Measurements from ENCODE around the gene ZNF33A. TPM values are rescaled to one million over a fixed set of nuclear protein-coding genes. Genes with fewer than 3 reads are reported as not detected.
"Not testable (repeated sequence)": the region's sequence is repeated elsewhere in the genome, so short reads cannot be mapped to it uniquely, and the experiment has no call there.

The ZNF33A gene
- total RNA-seq, 3 donors from 2014 or later: 25.4 to 73.6 (median 34.7) TPM

GRCh38 chr10:38043516-38043915, 33.0 kb downstream of the ZNF33A start:
- H3K36me3 ChIP-seq: no peaks in the 10 kb centered on the region

DNA sequence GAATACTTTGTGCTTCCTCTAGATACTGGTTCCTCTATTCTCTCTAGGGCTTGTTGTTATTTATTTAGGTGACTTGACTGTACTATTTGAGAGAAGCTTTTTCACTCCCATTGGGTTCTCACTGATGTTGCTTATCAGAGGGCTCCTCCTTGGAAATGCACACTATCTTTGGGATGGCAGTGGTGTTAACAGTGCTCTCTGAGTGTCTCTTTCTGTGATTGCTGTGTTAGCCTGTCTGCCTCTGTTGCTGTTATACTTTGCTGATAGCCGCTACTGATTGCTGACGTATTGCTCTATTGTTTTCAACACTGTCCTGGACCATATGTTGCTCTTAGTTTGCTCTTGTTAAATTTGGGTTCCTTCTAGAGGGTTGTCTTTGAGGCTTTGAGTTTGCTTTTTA, 34.7 kb downstream of the ZNF33A start:
- Histone ChIP-seq H3K4me3 (no peak overlapping the region), H3K27me3 (no peaks in the 10 kb centered on the region), H3K4me1 (no peaks in the 10 kb centered on the region), H3K9me3 (no peaks in the 10 kb centered on the region), H3K27ac (no peak overlapping the region), H3K36me3 (no peaks in the 10 kb centered on the region)
- DNase-seq (ENCODE audit: low spot score in 2 of 2): no peak
- intact Hi-C loops (cut with DNase I; ENCODE audit: low total_unique reads): no loop called here
- TF ChIP-seq POLR2AphosphoS5 (IDR thresholded peaks at IDR 0.05): no peak
- TF ChIP-seq POLR2A (IDR thresholded peaks at IDR 0.05): no peak
- no peak for TF ChIP-seq CTCF (IDR thresholded peaks at IDR 0.05)

More at GRCh38 chr10:38043516-38043915, 33.0 kb downstream of the ZNF33A start:
- DNase-seq (ENCODE audit: low spot score in 2 of 2): no peak
- H3K9me3 ChIP-seq: no peaks in the 10 kb centered on the region
- H3K27ac ChIP-seq: no peak overlapping the region
- intact Hi-C loops (cut with DNase I; ENCODE audit: low total_unique reads): no loop called here
- H3K4me1 ChIP-seq: no peaks in the 10 kb centered on the region
- no peak overlapping the region for H3K4me3 ChIP-seq
- no peaks in the 10 kb centered on the region for H3K27me3 ChIP-seq
- TF ChIP-seq CTCF (IDR thresholded peaks at IDR 0.05) (no peak), POLR2AphosphoS5 (IDR thresholded peaks at IDR 0.05) (no peak), POLR2A (IDR thresholded peaks at IDR 0.05) (no peak)

- H3K9me3 ChIP-seq: no peaks in the 10 kb centered on the region
- no peak for DNase-seq (ENCODE audit: low spot score in 2 of 2)
- intact Hi-C loops (cut with DNase I; ENCODE audit: low total_unique reads): no loop called here
- TF ChIP-seq POLR2A (IDR thresholded peaks at IDR 0.05) (no peak), POLR2AphosphoS5 (IDR thresholded peaks at IDR 0.05) (no peak), CTCF (IDR thresholded peaks at IDR 0.05) (no peak)
- no peak overlapping the region for H3K27ac ChIP-seq
- H3K4me1 ChIP-seq: no peaks in the 10 kb centered on the region
- H3K27me3 ChIP-seq: no peaks in the 10 kb centered on the region
- no peak overlapping the region for H3K4me3 ChIP-seq
- no peaks in the 10 kb centered on the region for H3K36me3 ChIP-seq
Observed at GRCh38 chr10:38047666-38048065, 37.2 kb downstream of the ZNF33A start.

- H3K4me3 ChIP-seq: no peak overlapping the region
- no peak for TF ChIP-seq POLR2A (IDR thresholded peaks at IDR 0.05)
- TF ChIP-seq CTCF (IDR thresholded peaks at IDR 0.05): no peak
- no peak for TF ChIP-seq POLR2AphosphoS5 (IDR thresholded peaks at IDR 0.05)
- DNase-seq (ENCODE audit: low spot score in 2 of 2): no peak
- H3K9me3 ChIP-seq: peaks cover 12 to 22% of the 10 kb centered on the region in 2 donors
- no peak overlapping the region for H3K27ac ChIP-seq
- no peaks in the 10 kb centered on the region for H3K27me3 ChIP-seq
- H3K4me1 ChIP-seq: no peaks in the 10 kb centered on the region
- intact Hi-C loops (cut with DNase I; ENCODE audit: low total_unique reads): no loop called here
- H3K36me3 ChIP-seq: peaks cover 4% of the 10 kb centered on the region
Observed at GRCh38 chr10:38050212-38050611, 39.7 kb downstream of the ZNF33A start.

GRCh38 chr10:38054361-38054797, 43.9 kb downstream of the ZNF33A start:
- H3K36me3 ChIP-seq: peaks cover 4% of the 10 kb centered on the region
- no peak for TF ChIP-seq POLR2AphosphoS5 (IDR thresholded peaks at IDR 0.05)
- no peak for TF ChIP-seq POLR2A (IDR thresholded peaks at IDR 0.05)
- no peak for TF ChIP-seq CTCF (IDR thresholded peaks at IDR 0.05)
- no peak overlapping the region for H3K27ac ChIP-seq
- intact Hi-C loops (cut with DNase I; ENCODE audit: low total_unique reads): no loop called here
- H3K4me3 ChIP-seq: no peak overlapping the region
- H3K27me3 ChIP-seq: no peaks in the 10 kb centered on the region
- peaks cover 31 to 60% of the 10 kb centered on the region in 2 donors for H3K9me3 ChIP-seq
- DNase-seq (ENCODE audit: low spot score in 2 of 2): no peak
- H3K4me1 ChIP-seq: no peaks in the 10 kb centered on the region

- H3K27me3 ChIP-seq; H3K36me3 ChIP-seq; H3K4me1 ChIP-seq; H3K27ac ChIP-seq; intact Hi-C loops (cut with DNase I; ENCODE audit: low total_unique reads); H3K4me3 ChIP-seq; DNase-seq (ENCODE audit: low spot score in 2 of 2): not testable (repeated sequence)
- peaks cover 34 to 64% of the 10 kb centered on the region in 2 donors for H3K9me3 ChIP-seq
Observed at GRCh38 chr10:38055274-38055894, 44.9 kb downstream of the ZNF33A start.

GRCh38 chr10:38069663-38070062, 59.2 kb downstream of the ZNF33A start:
- DNase-seq (ENCODE audit: low spot score in 2 of 2); H3K27ac ChIP-seq; H3K4me3 ChIP-seq; H3K27me3 ChIP-seq; intact Hi-C loops (cut with DNase I; ENCODE audit: low total_unique reads); H3K4me1 ChIP-seq; H3K36me3 ChIP-seq; H3K9me3 ChIP-seq: not testable (repeated sequence)
